OCI-LY3 (cell line): ENCODE data around the gene NGRN.
A peak's percentile ranks its signal among the peaks of the same experiment; 100 is the strongest.
"Not testable (repeated sequence)": the region's sequence is repeated elsewhere in the genome, so short reads cannot be mapped to it uniquely, and the experiment has no call there.

Experiments used
- H2AFZ ChIP-seq: fragments of 200-600, 300-600 bp; shearing (Covaris generic); 2 replicates; pipeline ENCODE4 v1.6.0; 2014; ENCODE audit warnings: antibody characterized with exemption, low read depth, low read length
- H3K27ac ChIP-seq: fragments of 200-600, 300-600 bp; sonication (generic); 2 replicates; pipeline ENCODE4 v1.5.1; 2014; ENCODE audit warnings: mild to moderate bottlenecking, low read length, moderate library complexity, mixed read lengths
- H3K27me3 ChIP-seq: fragments of 200-600, 300-600 bp; sonication (generic); 2 replicates; pipeline ENCODE4 v1.6.1; 2014; ENCODE audit warnings: low read depth, low read length, mixed read lengths
- H3K36me3 ChIP-seq: fragments of 200-600, 300-600 bp; sonication (generic); replicated peaks from 2 replicates; pipeline ENCODE3; 2014; ENCODE audit warnings: low read depth, low read length, mixed read lengths
- H3K4me1 ChIP-seq: fragments of 300-600, 200-600 bp; sonication (generic); 2 replicates; pipeline ENCODE4 v1.6.1; 2014; ENCODE audit warnings: low read length, mixed read lengths
- H3K4me2 ChIP-seq: fragments of 200-600, 300-600 bp; sonication (generic); 2 replicates; pipeline ENCODE4 v1.6.1; 2014; ENCODE audit warnings: low read length, mixed read lengths
- H3K4me3 ChIP-seq: fragments of 300-600, 200-600 bp; sonication (generic); 2 replicates; pipeline ENCODE4 v1.5.1; 2014; ENCODE audit warnings: antibody characterized with exemption, mild to moderate bottlenecking, low read length, moderate library complexity
- H3K79me2 ChIP-seq: fragments of 300-600, 200-600 bp; shearing (Covaris generic); 2 replicates; pipeline ENCODE4 v1.6.1; 2014; ENCODE audit warnings: mild to moderate bottlenecking, low read length, mixed read lengths
- H3K9ac ChIP-seq: fragments of 300-600, 200-600 bp; shearing (Covaris generic); 2 replicates; pipeline ENCODE4 v1.6.0; 2014; ENCODE audit warnings: mild to moderate bottlenecking, low read length, moderate library complexity
- H3K9me3 ChIP-seq: fragments of 200-600, 300-600 bp; shearing (Covaris generic); 2 replicates; pipeline ENCODE4 v1.6.1; 2014; ENCODE audit warnings: low read length, mixed read lengths; ENCODE audit not compliant: insufficient read depth
- H4K20me1 ChIP-seq: fragments of 200-600, 300-600 bp; sonication (generic); 2 replicates; pipeline ENCODE4 v1.6.1; 2016; ENCODE audit warnings: low read length, mixed read lengths; ENCODE audit not compliant: insufficient read depth
- EZH2phosphoT487 ChIP-seq: fragments of 200-600 bp; shearing (Covaris generic); IDR thresholded peaks from 2 replicates; pipeline ENCODE4 v1.6.1; 2018; ENCODE audit warnings: antibody characterized with exemption, mixed run types, low read depth
- TF ChIP-seq, protein P1 (sequence below): fragments of 200-600, 300-600 bp; sonication (generic); IDR thresholded peaks from 2 replicates; pipeline ENCODE4 v1.5.1; 2014; ENCODE audit warnings: antibody characterized with exemption, low read length, low read depth

NGRN gene

GRCh38 chr15:90300988-90301706 is 35.7 kb downstream of the NGRN start:
- no peak overlapping the region for H3K27ac ChIP-seq
- no peaks in the 10 kb centered on the region for H3K79me2 ChIP-seq
- no peaks in the 10 kb centered on the region for H3K36me3 ChIP-seq
- no peaks in the 10 kb centered on the region for H3K27me3 ChIP-seq
- H3K4me2 ChIP-seq: peak overlapping the region; percentile 69
- TF ChIP-seq, protein P1, sequence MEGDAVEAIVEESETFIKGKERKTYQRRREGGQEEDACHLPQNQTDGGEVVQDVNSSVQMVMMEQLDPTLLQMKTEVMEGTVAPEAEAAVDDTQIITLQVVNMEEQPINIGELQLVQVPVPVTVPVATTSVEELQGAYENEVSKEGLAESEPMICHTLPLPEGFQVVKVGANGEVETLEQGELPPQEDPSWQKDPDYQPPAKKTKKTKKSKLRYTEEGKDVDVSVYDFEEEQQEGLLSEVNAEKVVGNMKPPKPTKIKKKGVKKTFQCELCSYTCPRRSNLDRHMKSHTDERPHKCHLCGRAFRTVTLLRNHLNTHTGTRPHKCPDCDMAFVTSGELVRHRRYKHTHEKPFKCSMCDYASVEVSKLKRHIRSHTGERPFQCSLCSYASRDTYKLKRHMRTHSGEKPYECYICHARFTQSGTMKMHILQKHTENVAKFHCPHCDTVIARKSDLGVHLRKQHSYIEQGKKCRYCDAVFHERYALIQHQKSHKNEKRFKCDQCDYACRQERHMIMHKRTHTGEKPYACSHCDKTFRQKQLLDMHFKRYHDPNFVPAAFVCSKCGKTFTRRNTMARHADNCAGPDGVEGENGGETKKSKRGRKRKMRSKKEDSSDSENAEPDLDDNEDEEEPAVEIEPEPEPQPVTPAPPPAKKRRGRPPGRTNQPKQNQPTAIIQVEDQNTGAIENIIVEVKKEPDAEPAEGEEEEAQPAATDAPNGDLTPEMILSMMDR: peak; percentile 92
- TF ChIP-seq EZH2phosphoT487: no peak
- H2AFZ ChIP-seq: peak overlapping the region; percentile 94
- no peaks in the 10 kb centered on the region for H4K20me1 ChIP-seq
- H3K4me3 ChIP-seq: peak overlapping the region; percentile 57
- peaks cover 26% of the 10 kb centered on the region for H3K4me1 ChIP-seq
- no peaks in the 10 kb centered on the region for H3K9me3 ChIP-seq
- H3K9ac ChIP-seq: no peak overlapping the region

- TF ChIP-seq EZH2phosphoT487: no peak
- TF ChIP-seq, protein P1: no peak
- no peaks in the 10 kb centered on the region for H3K27me3 ChIP-seq
- no peaks in the 10 kb centered on the region for H3K79me2 ChIP-seq
- peaks cover 26% of the 10 kb centered on the region for H3K4me1 ChIP-seq
- H3K4me3 ChIP-seq: no peak overlapping the region
- H3K36me3 ChIP-seq: no peaks in the 10 kb centered on the region
- H2AFZ ChIP-seq: no peak overlapping the region
- H3K9me3 ChIP-seq: no peaks in the 10 kb centered on the region
- H3K27ac ChIP-seq: no peak overlapping the region
- no peaks in the 10 kb centered on the region for H4K20me1 ChIP-seq
- no peak overlapping the region for H3K4me2 ChIP-seq
- H3K9ac ChIP-seq: no peak overlapping the region
Observed at GRCh38 chr15:90301707-90302300, 36.3 kb downstream of the NGRN start.

DNA sequence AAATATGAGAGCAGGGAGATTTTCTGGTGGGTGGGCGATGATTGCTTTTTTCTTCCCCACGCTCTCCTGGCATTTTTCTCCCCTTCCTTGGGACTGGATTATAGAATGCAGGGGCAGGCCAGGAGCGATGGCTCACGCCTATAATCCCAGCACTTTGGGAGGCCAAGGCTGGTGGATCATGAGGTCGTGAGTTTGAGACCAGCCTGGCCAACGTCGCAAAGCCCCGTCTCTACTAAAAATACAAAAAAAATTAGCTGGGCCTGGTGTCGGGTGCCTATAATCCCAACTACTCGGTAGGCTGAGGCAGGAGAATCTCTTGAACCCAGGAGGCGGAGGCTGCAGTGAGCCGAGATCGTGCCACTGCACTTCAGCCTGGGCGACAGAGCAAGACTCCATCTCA is 39.9 kb downstream of the NGRN start:
- not testable (repeated sequence) for H3K27me3 ChIP-seq, H3K4me3 ChIP-seq, H4K20me1 ChIP-seq, H3K9ac ChIP-seq, H2AFZ ChIP-seq, H3K9me3 ChIP-seq, H3K4me2 ChIP-seq, H3K36me3 ChIP-seq, H3K79me2 ChIP-seq, H3K27ac ChIP-seq
- peaks cover 18% of the 10 kb centered on the region for H3K4me1 ChIP-seq

DNA sequence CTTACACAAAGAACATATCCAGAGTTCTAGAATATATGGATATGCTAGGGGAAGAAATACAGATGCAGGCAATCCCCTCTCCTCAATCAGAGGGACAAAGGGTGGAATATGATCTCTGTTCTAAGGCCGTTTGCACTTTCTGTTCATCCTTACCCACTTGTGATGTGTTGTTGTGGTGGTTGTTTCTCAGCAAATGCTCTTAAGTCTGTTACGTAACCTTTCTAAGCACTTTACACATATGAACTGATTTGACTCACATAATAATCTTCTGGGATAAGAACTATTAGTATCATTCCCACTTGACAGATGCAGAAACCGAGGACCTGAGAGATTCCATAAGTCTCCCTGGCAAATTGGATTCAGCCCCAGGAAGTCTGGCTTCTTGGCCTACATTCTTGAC is 40.5 kb downstream of the NGRN start:
- Histone ChIP-seq H3K4me3 (peak overlapping the region; percentile 40), H3K9ac (peak overlapping the region; percentile 27; the same call in 1 of the 2 replicates), H3K27ac (no peak overlapping the region), H2AFZ (peak overlapping the region; percentile 86), H3K36me3 (no peaks in the 10 kb centered on the region), H3K79me2 (no peaks in the 10 kb centered on the region), H4K20me1 (no peaks in the 10 kb centered on the region), H3K4me2 (peak overlapping the region; percentile 65), H3K27me3 (no peaks in the 10 kb centered on the region), H3K4me1 (peaks cover 17% of the 10 kb centered on the region), H3K9me3 (no peaks in the 10 kb centered on the region)
- TF ChIP-seq EZH2phosphoT487: no peak
- TF ChIP-seq, protein P1: no peak
